GM12865 (cell line): ENCODE results near the gene TTR.

Experiments
- DNase-seq: peaks from one replicate; pipeline ENCODE4 v3.0.0; 2010; ENCODE audit warnings: low read depth
- H3K4me3 ChIP-seq: 2 replicates; pipeline ENCODE4 v1.5.1; 2011; ENCODE audit warnings: mild to moderate bottlenecking, low read depth, low read length, control low read depth
- CTCF ChIP-seq: IDR thresholded peaks from 2 replicates; pipeline ENCODE4 v1.5.1; 2011; ENCODE audit warnings: low read length, control low read depth, low read depth, inconsistent platforms; ENCODE audit not compliant: insufficient read depth; ENCODE audit errors: missing control alignments

The TTR gene

GRCh38 chr18:31585991-31586390 lies 5.7 kb upstream of the TTR start:
- TF ChIP-seq CTCF, result no peak
- no peak for DNase-seq
- H3K4me3 ChIP-seq, result no peak overlapping the region

- no peak overlapping the region for H3K4me3 ChIP-seq
- no peak for TF ChIP-seq CTCF
- no peak for DNase-seq
These were observed 5.1 kb upstream of the TTR start for GRCh38 chr18:31586616-31587015.

DNA sequence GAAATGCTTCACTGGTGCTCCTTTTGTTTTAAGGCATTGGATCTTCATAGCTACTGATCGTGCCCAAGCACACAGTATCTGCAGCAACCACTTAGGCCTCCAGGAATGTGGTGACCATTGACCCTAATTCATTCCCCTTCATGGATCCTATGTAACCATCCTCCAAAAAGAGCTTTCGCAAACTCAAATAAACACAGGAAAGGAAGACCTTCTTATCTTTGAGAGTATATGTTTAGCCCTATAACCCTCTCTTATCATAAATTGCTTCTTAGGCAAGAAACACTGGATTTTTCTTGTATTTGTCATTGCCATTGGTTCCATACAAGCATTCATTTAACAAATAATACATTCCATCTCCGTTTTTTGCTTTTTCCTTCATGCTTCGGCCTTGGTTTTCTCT lies 4.1 kb upstream of the TTR start:
- no peak for DNase-seq
- TF ChIP-seq CTCF, result no peak
- no peak overlapping the region for H3K4me3 ChIP-seq

DNA sequence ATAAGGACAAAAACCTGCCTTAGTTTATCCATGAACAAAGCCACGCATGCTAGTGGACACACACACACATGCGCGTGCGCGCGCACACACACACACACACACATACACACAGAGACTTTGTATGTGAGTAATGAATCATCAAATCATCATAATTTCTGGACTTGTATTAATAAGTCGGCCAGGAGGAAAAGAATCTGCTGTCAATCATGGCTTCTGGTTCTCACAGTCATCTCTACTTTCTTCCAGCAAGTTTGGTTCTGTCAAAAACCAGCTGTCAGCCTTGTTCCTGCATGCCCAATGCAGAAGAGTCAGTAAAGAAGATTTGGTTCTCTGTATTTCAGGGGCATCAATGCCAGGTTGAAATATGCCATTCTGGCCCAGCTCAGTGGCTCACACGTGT lies 1.1 kb upstream of the TTR start:
- no peak overlapping the region for H3K4me3 ChIP-seq
- DNase-seq, result no peak
- TF ChIP-seq CTCF, result no peak

DNA sequence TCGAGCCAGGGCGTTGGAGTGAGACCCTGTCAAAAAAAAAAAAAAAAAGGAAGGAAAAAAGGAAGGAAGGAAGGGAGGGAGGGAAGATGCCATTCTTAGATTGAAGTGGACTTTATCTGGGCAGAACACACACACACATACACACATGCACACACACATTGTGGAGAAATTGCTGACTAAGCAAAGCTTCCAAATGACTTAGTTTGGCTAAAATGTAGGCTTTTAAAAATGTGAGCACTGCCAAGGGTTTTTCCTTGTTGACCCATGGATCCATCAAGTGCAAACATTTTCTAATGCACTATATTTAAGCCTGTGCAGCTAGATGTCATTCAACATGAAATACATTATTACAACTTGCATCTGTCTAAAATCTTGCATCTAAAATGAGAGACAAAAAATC lies 564 bp upstream of the TTR start:
- no peak for DNase-seq

DNA sequence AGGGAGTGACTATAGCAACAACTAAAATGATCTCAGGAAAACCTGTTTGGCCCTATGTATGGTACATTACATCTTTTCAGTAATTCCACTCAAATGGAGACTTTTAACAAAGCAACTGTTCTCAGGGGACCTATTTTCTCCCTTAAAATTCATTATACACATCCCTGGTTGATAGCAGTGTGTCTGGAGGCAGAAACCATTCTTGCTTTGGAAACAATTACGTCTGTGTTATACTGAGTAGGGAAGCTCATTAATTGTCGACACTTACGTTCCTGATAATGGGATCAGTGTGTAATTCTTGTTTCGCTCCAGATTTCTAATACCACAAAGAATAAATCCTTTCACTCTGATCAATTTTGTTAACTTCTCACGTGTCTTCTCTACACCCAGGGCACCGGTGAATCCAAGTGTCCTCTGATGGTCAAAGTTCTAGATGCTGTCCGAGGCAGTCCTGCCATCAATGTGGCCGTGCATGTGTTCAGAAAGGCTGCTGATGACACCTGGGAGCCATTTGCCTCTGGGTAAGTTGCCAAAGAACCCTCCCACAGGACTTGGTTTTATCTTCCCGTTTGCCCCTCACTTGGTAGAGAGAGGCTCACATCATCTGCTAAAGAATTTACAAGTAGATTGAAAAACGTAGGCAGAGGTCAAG lies 955 bp downstream of the TTR start:
- no peak for TF ChIP-seq CTCF
- no peak for DNase-seq
- no peak overlapping the region for H3K4me3 ChIP-seq

More for the DNA sequence above, 564 bp upstream of the TTR start:
- H3K4me3 ChIP-seq, result no peak overlapping the region
- TF ChIP-seq CTCF, result no peak

- DNase-seq, result no peak
- H3K4me3 ChIP-seq, result no peak overlapping the region
- no peak for TF ChIP-seq CTCF
These were observed 3.6 kb downstream of the TTR start for GRCh38 chr18:31595121-31595771.
